T-cell (primary cell): ENCODE results near the gene SF1. TPM values are rescaled to one million over a fixed set of nuclear protein-coding genes. Genes with fewer than 3 reads are reported as not detected.

ENCODE experiments used
- ATAC-seq, 4 experiments: fragments of 200-7000 bp in 3 of 4; fragments of 150-1000 bp in 1 of 4; cut with Tn5 transposase; replicated peaks in 1 of 4; 1 replicate in 3 of 4; 2 replicates in 1 of 4; pipeline ENCODE4 v1.10.0; 2021; ENCODE audit warnings: moderate library complexity in 3 of 4, mild to moderate bottlenecking in 2 of 4, moderate number of reproducible peaks in 1 of 4
- CTCF ChIA-PET, 2 donors: fragments of 300-600 bp; sonication (Branson Sonifier 250); formaldehyde crosslinking; loops; one replicate each; lab custom pipeline; 2022; ENCODE audit warnings: antibody characterized with exemption in 2 of 2; lab: Charles Lee
- POLR2A ChIA-PET, 2 donors: fragments of 300-600 bp; sonication (Branson Sonifier 250); formaldehyde crosslinking; loops; one replicate each; lab custom pipeline; 2022; ENCODE audit warnings: antibody characterized with exemption in 2 of 2; lab: Charles Lee
- DNase-seq, 35 experiments: peaks; one replicate each; pipeline versions ENCODE4 v3.0.0 to v3.0.0-alpha.2; 2013 to 2023
- H3K27ac ChIP-seq: one replicate; pipeline ENCODE4 v1.5.1; 2013; ENCODE audit warnings: low read length
- H3K27me3 ChIP-seq, 2 experiments: replicated peaks in 1 of 2; 1 replicate in 1 of 2; 2 replicates in 1 of 2; pipeline versions ENCODE4 v1.6.1 to v1.7.0; 2013; ENCODE audit warnings: low read length in 1 of 2, mixed read lengths in 1 of 2; ENCODE audit not compliant: control insufficient read depth in 2 of 2, insufficient read depth in 2 of 2; ENCODE audit errors: extremely low read depth in 1 of 2
- H3K36me3 ChIP-seq, 2 donors: 1 replicate in 1 of 2; 2 replicates in 1 of 2; pipeline versions ENCODE4 v1.6.1 to v1.7.0; 2013; ENCODE audit warnings: low read length in 1 of 2; ENCODE audit not compliant: control insufficient read depth in 2 of 2, insufficient read depth in 1 of 2; ENCODE audit errors: extremely low read depth in 1 of 2
- H3K4me1 ChIP-seq, 2 experiments: 1 replicate in 1 of 2; 2 replicates in 1 of 2; pipeline versions ENCODE4 v1.6.1 to v1.7.0; 2013; ENCODE audit warnings: low read length in 2 of 2, mixed read lengths in 1 of 2; ENCODE audit not compliant: insufficient read depth in 2 of 2, control insufficient read depth in 1 of 2; ENCODE audit errors: extremely low read depth in 1 of 2
- H3K4me3 ChIP-seq, 2 donors: 1 replicate in 1 of 2; 2 replicates in 1 of 2; pipeline versions ENCODE4 v1.5.1 to v1.7.0; 2013; ENCODE audit warnings: mild to moderate bottlenecking in 2 of 2, low read length in 1 of 2, moderate library complexity in 1 of 2; ENCODE audit not compliant: control insufficient read depth in 1 of 2; ENCODE audit errors: extremely low read depth in 1 of 2
- H3K9me3 ChIP-seq: 2 replicates; pipeline ENCODE4 v1.7.0; 2013
- H3K27ac Mint-ChIP-seq, 2 donors: one replicate each; pipeline ENCODE4 v1.8.0; 2020 to 2021; ENCODE audit warnings: mild to moderate bottlenecking in 2 of 2, mixed read lengths in 2 of 2
- H3K27me3 Mint-ChIP-seq, 2 donors: one replicate each; pipeline ENCODE4 v1.8.0; 2021 to 2022; ENCODE audit warnings: mixed read lengths in 2 of 2
- H3K36me3 Mint-ChIP-seq: one replicate; pipeline ENCODE4 v1.8.0; 2021; ENCODE audit warnings: mixed read lengths
- H3K4me1 Mint-ChIP-seq, 3 donors: one replicate each; pipeline ENCODE4 v1.8.0; 2020 to 2022; ENCODE audit warnings: mixed read lengths in 3 of 3, mild to moderate bottlenecking in 1 of 3
- H3K4me3 Mint-ChIP-seq, 3 donors: one replicate each; pipeline ENCODE4 v1.8.0; 2020 to 2022; ENCODE audit warnings: mild to moderate bottlenecking in 3 of 3, mixed read lengths in 3 of 3, moderate library complexity in 3 of 3
- H3K9me3 Mint-ChIP-seq, 3 donors: one replicate each; pipeline ENCODE4 v1.8.0; 2020 to 2022; ENCODE audit warnings: mixed read lengths in 3 of 3
- WGBS: methylation state at CpG from one replicate; pipeline ENCODE4 v1.1.5; 2013; ENCODE audit warnings: missing lambda C conversion rate; ENCODE audit not compliant: insufficient coverage; 5-methylcytosine and 5-hydroxymethylcytosine counted together
- total RNA-seq, 35 experiments: library from RNA in 6 of 35; stranded (reverse) in 6 of 35; fragments of 120-200 nt in 1 of 35; gene quantifications; one replicate each; pipeline versions ENCODE4 v1.2.1 to v1.2.4 and lab custom pipeline; 2013 to 2026

SF1 gene
- total RNA-seq, 5 donors from 2014 or later (not counting 1 experiment from before 2014, with no cell fraction given): 670 to 1,510 (median 732) TPM

- no peak for DNase-seq
- ChIA-PET CTCF (interaction anchor here in 1 of 2 donors (0.6 kb wide), 2 partner anchors 12 to 887 kb away, joined by 3 to 5 read pairs; no protein-coding TSS in a partner anchor), POLR2A (interaction anchor here in 1 of 2 donors (0.6 kb wide), 1 partner anchor 22 kb away, joined by 7 read pairs; no protein-coding TSS in a partner anchor)
- H3K27ac Mint-ChIP-seq: peak overlapping the region in 1 of 2 donors; percentile 46
- peaks cover 5 to 7% of the 10 kb centered on the region in 2 donors for H3K36me3 ChIP-seq
- peak overlapping the region; percentile 31 to 56 (median 47) for H3K4me3 Mint-ChIP-seq
- ATAC-seq: no peak
- peaks cover 22 to 47% of the 10 kb centered on the region in 2 donors for H3K27me3 Mint-ChIP-seq
- H3K4me3 ChIP-seq: no peak overlapping the region
- peaks cover 16 to 22% (median 16%) of the 10 kb centered on the region in 3 donors for H3K4me1 Mint-ChIP-seq
- peaks cover 6% of the 10 kb centered on the region for H3K36me3 Mint-ChIP-seq
- H3K9me3 ChIP-seq: no peaks in the 10 kb centered on the region
- 22% methylated on average over 12 of the region's 36 CpGs for WGBS
- peaks cover 0 to 43% of the 10 kb centered on the region in 2 experiments for H3K27me3 ChIP-seq
- H3K27ac ChIP-seq: no peak overlapping the region
- H3K9me3 Mint-ChIP-seq: no peaks in the 10 kb centered on the region
- peaks cover 2 to 24% of the 10 kb centered on the region in 2 experiments for H3K4me1 ChIP-seq
These were observed 55.9 kb downstream of the SF1 start for GRCh38 chr11:64722141-64723065.

GRCh38 chr11:64721359-64721699 lies 57.0 kb downstream of the SF1 start:
- H3K4me3 ChIP-seq: no peak overlapping the region
- peaks cover 30 to 57% of the 10 kb centered on the region in 2 donors for H3K27me3 Mint-ChIP-seq
- H3K9me3 ChIP-seq: no peaks in the 10 kb centered on the region
- ChIA-PET POLR2A (no interaction called here), CTCF (no interaction called here)
- no peak for DNase-seq
- no peak for ATAC-seq
- no peaks in the 10 kb centered on the region for H3K36me3 Mint-ChIP-seq
- H3K4me3 Mint-ChIP-seq: no peak overlapping the region
- H3K9me3 Mint-ChIP-seq: no peaks in the 10 kb centered on the region
- no CpG with 5 or more reads among the region's 3 CpGs for WGBS
- peaks cover 14 to 22% (median 16%) of the 10 kb centered on the region in 3 donors for H3K4me1 Mint-ChIP-seq
- peaks cover 0 to 54% of the 10 kb centered on the region in 2 experiments for H3K27me3 ChIP-seq
- no peak overlapping the region for H3K27ac Mint-ChIP-seq
- no peak overlapping the region for H3K27ac ChIP-seq
- H3K36me3 ChIP-seq: peaks cover 0 to under 1% of the 10 kb centered on the region in 2 donors
- H3K4me1 ChIP-seq: peaks cover 2 to 24% of the 10 kb centered on the region in 2 experiments

- H3K4me1 ChIP-seq: peaks cover 2 to 24% of the 10 kb centered on the region in 2 experiments
- no peaks in the 10 kb centered on the region for H3K9me3 ChIP-seq
- H3K4me1 Mint-ChIP-seq: peaks cover 14 to 22% (median 16%) of the 10 kb centered on the region in 3 donors
- ATAC-seq (no peak), DNase-seq (no peak)
- H3K4me3 Mint-ChIP-seq: no peak overlapping the region
- H3K36me3 Mint-ChIP-seq: no peaks in the 10 kb centered on the region
- ChIA-PET CTCF (no interaction called here), POLR2A (no interaction called here)
- H3K27me3 Mint-ChIP-seq: peaks cover 36 to 61% of the 10 kb centered on the region in 2 donors
- no peaks in the 10 kb centered on the region for H3K9me3 Mint-ChIP-seq
- WGBS: 76% methylated on average over 9 of the region's 12 CpGs
- no peak overlapping the region for H3K4me3 ChIP-seq
- peaks cover 0 to 59% of the 10 kb centered on the region in 2 experiments for H3K27me3 ChIP-seq
- no peak overlapping the region for H3K27ac ChIP-seq
- H3K27ac Mint-ChIP-seq: peak overlapping the region in 1 of 2 donors; percentile 2
- no peaks in the 10 kb centered on the region for H3K36me3 ChIP-seq
These were observed 57.5 kb downstream of the SF1 start for GRCh38 chr11:64720640-64721358.

- peaks cover 2 to 19% of the 10 kb centered on the region in 2 experiments for H3K4me1 ChIP-seq
- H3K4me1 Mint-ChIP-seq: peaks cover 12 to 16% (median 12%) of the 10 kb centered on the region in 3 donors
- WGBS: 80% methylated on average over 7 of the region's 9 CpGs
- no peak overlapping the region for H3K4me3 Mint-ChIP-seq
- H3K27me3 Mint-ChIP-seq: peaks cover 41 to 66% of the 10 kb centered on the region in 2 donors
- ChIA-PET CTCF (interaction anchor here in 1 of 2 donors (0.5 kb wide), 1 partner anchor 417 kb away, joined by 4 read pairs; no protein-coding TSS in a partner anchor), POLR2A (no interaction called here)
- H3K27ac ChIP-seq: no peak overlapping the region
- no peaks in the 10 kb centered on the region for H3K9me3 Mint-ChIP-seq
- peaks cover 3 to 65% of the 10 kb centered on the region in 2 experiments for H3K27me3 ChIP-seq
- no peak overlapping the region for H3K4me3 ChIP-seq
- DNase-seq (no peak), ATAC-seq (no peak)
- no peak overlapping the region for H3K27ac Mint-ChIP-seq
- H3K9me3 ChIP-seq: no peaks in the 10 kb centered on the region
- no peaks in the 10 kb centered on the region for H3K36me3 ChIP-seq
- H3K36me3 Mint-ChIP-seq: no peaks in the 10 kb centered on the region
These were observed 58.2 kb downstream of the SF1 start for GRCh38 chr11:64720167-64720566.

- 82% methylated on average over 9 of the region's 10 CpGs for WGBS
- peaks cover 9 to 12% (median 12%) of the 10 kb centered on the region in 3 donors for H3K4me1 Mint-ChIP-seq
- H3K27ac Mint-ChIP-seq: no peak overlapping the region
- POLR2A ChIA-PET: no interaction called here
- H3K27me3 Mint-ChIP-seq: peaks cover 48 to 74% of the 10 kb centered on the region in 2 donors
- Histone ChIP-seq H3K9me3 (no peaks in the 10 kb centered on the region), H3K4me1 (peaks cover 2 to 13% of the 10 kb centered on the region in 2 experiments), H3K36me3 (no peaks in the 10 kb centered on the region), H3K27ac (no peak overlapping the region), H3K27me3 (peaks cover 3 to 70% of the 10 kb centered on the region in 2 experiments), H3K4me3 (no peak overlapping the region)
- H3K36me3 Mint-ChIP-seq: no peaks in the 10 kb centered on the region
- no peaks in the 10 kb centered on the region for H3K9me3 Mint-ChIP-seq
- CTCF ChIA-PET: no interaction called here
- H3K4me3 Mint-ChIP-seq: no peak overlapping the region
- no peak for DNase-seq
- no peak for ATAC-seq
These were observed 58.9 kb downstream of the SF1 start for GRCh38 chr11:64719406-64719805.

- POLR2A ChIA-PET: no interaction called here
These were observed 59.6 kb downstream of the SF1 start for GRCh38 chr11:64718780-64719124.

More at GRCh38 chr11:64718780-64719124, 59.6 kb downstream of the SF1 start:
- no peaks in the 10 kb centered on the region for H3K36me3 Mint-ChIP-seq
- CTCF ChIA-PET: no interaction called here
- H3K27me3 Mint-ChIP-seq: peaks cover 53 to 80% of the 10 kb centered on the region in 2 donors
- peaks cover 3 to 76% of the 10 kb centered on the region in 2 experiments for H3K27me3 ChIP-seq
- no peaks in the 10 kb centered on the region for H3K9me3 Mint-ChIP-seq
- H3K4me3 ChIP-seq: no peak overlapping the region
- H3K27ac Mint-ChIP-seq: no peak overlapping the region
- no peak overlapping the region for H3K4me3 Mint-ChIP-seq
- no peaks in the 10 kb centered on the region for H3K36me3 ChIP-seq
- 54% methylated on average over 2 of the region's 4 CpGs for WGBS
- peaks cover 0 to 10% of the 10 kb centered on the region in 2 experiments for H3K4me1 ChIP-seq
- DNase-seq (no peak), ATAC-seq (no peak)
- no peak overlapping the region for H3K27ac ChIP-seq
- peaks cover 4 to 12% (median 12%) of the 10 kb centered on the region in 3 donors for H3K4me1 Mint-ChIP-seq
- no peaks in the 10 kb centered on the region for H3K9me3 ChIP-seq
